HFF-Myc (cell line): Measurements from ENCODE around the gene AKAP10.
"Not testable (repeated sequence)": the region's sequence is repeated elsewhere in the genome, so short reads cannot be mapped to it uniquely, and the experiment has no call there.

Source experiments
- DNase-seq: peaks from one replicate; pipeline ENCODE4 v3.0.0-alpha.2; 2011; ENCODE audit warnings: low read depth; ENCODE audit errors: extremely low read depth
- H3K4me3 ChIP-seq: replicated peaks from 2 replicates; pipeline ENCODE4 v1.5.1; 2011; ENCODE audit warnings: low read depth, mild to moderate bottlenecking, control low read depth, low read length
- TF ChIP-seq, protein P1 (sequence below): IDR thresholded peaks from 2 replicates; pipeline ENCODE4 v1.5.1; 2012; ENCODE audit warnings: mild to moderate bottlenecking, low read depth, low read length, control low read depth; ENCODE audit errors: missing control alignments

Gene AKAP10

DNA sequence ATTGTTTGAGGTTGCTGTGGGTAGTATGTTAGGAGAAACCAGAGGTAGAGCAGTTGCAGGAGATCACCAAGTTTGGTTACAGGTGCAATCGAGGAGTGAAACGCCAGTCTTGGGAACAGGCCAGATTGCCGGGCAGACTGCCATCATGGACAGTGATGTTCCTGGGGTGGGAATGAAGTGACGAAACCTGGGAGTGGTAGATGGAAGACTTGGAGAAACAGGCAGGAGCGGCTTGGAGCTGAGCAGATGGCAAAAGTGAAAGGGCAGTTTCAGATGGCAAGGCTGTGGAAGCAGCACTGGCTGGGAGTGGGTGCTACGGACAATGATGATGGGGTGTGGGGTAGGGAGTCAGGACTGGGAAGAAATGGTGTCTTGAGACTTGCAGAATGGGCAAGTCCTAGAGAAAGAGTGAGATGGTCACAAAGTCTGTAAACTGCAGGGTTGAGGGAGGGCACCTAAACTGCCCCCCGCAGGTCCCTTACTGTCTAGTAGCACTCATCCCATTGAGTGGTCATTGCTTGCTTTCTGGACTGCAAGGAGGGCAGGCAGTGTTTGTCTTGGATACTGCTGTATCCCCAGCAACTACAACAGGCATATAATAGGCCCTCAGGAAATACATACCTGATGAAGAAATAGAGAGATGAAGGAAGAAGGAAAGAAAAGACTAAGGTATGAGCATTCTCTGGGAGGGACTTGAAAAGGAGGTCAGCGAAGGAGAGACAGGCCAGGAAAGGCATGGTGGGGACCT is 80.4 kb downstream of the AKAP10 start:
- TF ChIP-seq, protein P1, sequence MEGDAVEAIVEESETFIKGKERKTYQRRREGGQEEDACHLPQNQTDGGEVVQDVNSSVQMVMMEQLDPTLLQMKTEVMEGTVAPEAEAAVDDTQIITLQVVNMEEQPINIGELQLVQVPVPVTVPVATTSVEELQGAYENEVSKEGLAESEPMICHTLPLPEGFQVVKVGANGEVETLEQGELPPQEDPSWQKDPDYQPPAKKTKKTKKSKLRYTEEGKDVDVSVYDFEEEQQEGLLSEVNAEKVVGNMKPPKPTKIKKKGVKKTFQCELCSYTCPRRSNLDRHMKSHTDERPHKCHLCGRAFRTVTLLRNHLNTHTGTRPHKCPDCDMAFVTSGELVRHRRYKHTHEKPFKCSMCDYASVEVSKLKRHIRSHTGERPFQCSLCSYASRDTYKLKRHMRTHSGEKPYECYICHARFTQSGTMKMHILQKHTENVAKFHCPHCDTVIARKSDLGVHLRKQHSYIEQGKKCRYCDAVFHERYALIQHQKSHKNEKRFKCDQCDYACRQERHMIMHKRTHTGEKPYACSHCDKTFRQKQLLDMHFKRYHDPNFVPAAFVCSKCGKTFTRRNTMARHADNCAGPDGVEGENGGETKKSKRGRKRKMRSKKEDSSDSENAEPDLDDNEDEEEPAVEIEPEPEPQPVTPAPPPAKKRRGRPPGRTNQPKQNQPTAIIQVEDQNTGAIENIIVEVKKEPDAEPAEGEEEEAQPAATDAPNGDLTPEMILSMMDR: no peak
- DNase-seq: no peak
- no peak overlapping the region for H3K4me3 ChIP-seq

DNA sequence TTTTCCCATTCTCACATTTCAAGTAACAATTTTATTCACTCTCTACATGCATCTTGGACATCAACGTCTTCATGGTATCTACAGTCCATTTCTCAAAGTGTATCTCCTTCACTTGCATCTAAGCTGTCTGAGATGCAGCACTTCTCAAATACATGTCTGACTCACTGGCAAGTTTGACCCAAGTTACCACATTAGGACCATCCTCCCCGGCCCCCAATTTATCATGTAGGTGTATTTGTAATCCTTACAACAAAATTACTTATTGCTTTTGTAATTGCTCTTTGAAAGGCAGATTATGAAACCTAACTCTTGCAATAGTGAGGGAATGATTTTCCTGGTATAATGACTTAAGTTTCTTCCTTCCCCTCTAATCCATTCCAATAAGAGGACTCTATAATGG is 80.9 kb downstream of the AKAP10 start:
- H3K4me3 ChIP-seq: no peak overlapping the region
- DNase-seq: no peak
- TF ChIP-seq, protein P1: no peak

- H3K4me3 ChIP-seq, DNase-seq: not testable (repeated sequence)
These were observed 87.1 kb downstream of the AKAP10 start for GRCh38 chr17:19890554-19890953.

- H3K4me3 ChIP-seq, DNase-seq: not testable (repeated sequence)
These were observed 87.6 kb downstream of the AKAP10 start for GRCh38 chr17:19890001-19890400.

- TF ChIP-seq, protein P1: no peak
These were observed 91.5 kb downstream of the AKAP10 start for GRCh38 chr17:19886116-19886515.

GRCh38 chr17:19883537-19884215 is 94.0 kb downstream of the AKAP10 start:
- H3K4me3 ChIP-seq: no peak overlapping the region
- no peak for DNase-seq
- TF ChIP-seq, protein P1: no peak

More at GRCh38 chr17:19886116-19886515, 91.5 kb downstream of the AKAP10 start:
- DNase-seq: no peak
- H3K4me3 ChIP-seq: no peak overlapping the region

GRCh38 chr17:19880393-19880792 is 97.2 kb downstream of the AKAP10 start:
- no peak overlapping the region for H3K4me3 ChIP-seq
- no peak for DNase-seq
- TF ChIP-seq, protein P1: no peak
